GM23338 (cell line): Measurements from ENCODE around the gene HOXA9. TPM values are rescaled to one million over a fixed set of nuclear protein-coding genes. Genes with fewer than 3 reads are reported as not detected.

Experiments
- ATAC-seq: fragments of 200-7000 bp; cut with Tn5 transposase; 3 replicates; pipeline ENCODE4 v1.9.1; 2020
- DNase-seq: peaks from one replicate; pipeline ENCODE4 v3.0.0-alpha.2; 2015; ENCODE audit warnings: low spot score
- H2AFZ ChIP-seq: fragments of 200-600 bp; sonication (generic); 2 replicates; pipeline ENCODE4 v1.8.0; 2016; ENCODE audit warnings: antibody characterized with exemption, mild to moderate bottlenecking, moderate library complexity
- H3F3A ChIP-seq: fragments of 200-600 bp; sonication (generic); replicated peaks from 2 replicates; pipeline ENCODE4 v1.8.0; 2017; ENCODE audit warnings: antibody characterized with exemption, mixed run types, low read depth
- H3K27ac ChIP-seq: fragments of 200-600 bp; sonication (generic); 2 replicates; pipeline ENCODE4 v1.6.1; 2016; ENCODE audit warnings: low read depth
- H3K27me3 ChIP-seq: fragments of 200-600 bp; sonication (generic); 2 replicates; pipeline ENCODE4 v1.8.0; 2016; ENCODE audit warnings: mild to moderate bottlenecking, mixed run types, moderate library complexity; ENCODE audit not compliant: insufficient read depth
- H3K36me3 ChIP-seq: fragments of 200-600 bp; sonication (generic); 2 replicates; pipeline ENCODE4 v1.8.0; 2016; ENCODE audit warnings: mild to moderate bottlenecking; ENCODE audit not compliant: insufficient read depth
- H3K4me1 ChIP-seq: fragments of 200-600 bp; sonication (generic); 2 replicates; pipeline ENCODE4 v1.8.0; 2016; ENCODE audit warnings: mild to moderate bottlenecking, moderate library complexity; ENCODE audit not compliant: insufficient read depth
- H3K4me2 ChIP-seq: fragments of 200-600 bp; sonication (generic); 2 replicates; pipeline ENCODE4 v1.7.1; 2017; ENCODE audit warnings: mixed run types
- H3K4me3 ChIP-seq: fragments of 200-600 bp; sonication (generic); 2 replicates; pipeline ENCODE4 v1.6.1; 2016; ENCODE audit warnings: mixed run types
- H3K79me2 ChIP-seq: fragments of 200-600 bp; sonication (generic); replicated peaks from 2 replicates; pipeline ENCODE4 v1.8.0; 2017; ENCODE audit warnings: mild to moderate bottlenecking; ENCODE audit not compliant: insufficient read depth
- H3K9me2 ChIP-seq: fragments of 200-600 bp; sonication (generic); 2 replicates; pipeline ENCODE4 v1.8.0; 2017; ENCODE audit not compliant: insufficient read depth
- H4K20me1 ChIP-seq: fragments of 200-600 bp; sonication (generic); replicated peaks from 2 replicates; pipeline ENCODE4 v1.8.0; 2017; ENCODE audit warnings: mild to moderate bottlenecking; ENCODE audit not compliant: insufficient read depth
- H3K27ac Mint-ChIP-seq: 2 replicates; pipeline ENCODE4 v1.8.0; 2020; ENCODE audit warnings: inconsistent platforms, mild to moderate bottlenecking, moderate library complexity, mixed read lengths
- H3K27me3 Mint-ChIP-seq: 3 replicates; pipeline ENCODE4 v1.8.0; 2022; ENCODE audit warnings: low read depth, mild to moderate bottlenecking, moderate library complexity, mixed read lengths, inconsistent platforms; ENCODE audit not compliant: insufficient read depth, poor library complexity
- H3K36me3 Mint-ChIP-seq: 3 replicates; pipeline ENCODE4 v1.8.0; 2021; ENCODE audit warnings: low read depth, mild to moderate bottlenecking, inconsistent platforms, moderate library complexity, mixed read lengths
- H3K4me1 Mint-ChIP-seq: 3 replicates; pipeline ENCODE4 v1.8.0; 2020; ENCODE audit warnings: mild to moderate bottlenecking, inconsistent platforms, mixed read lengths
- H3K4me3 Mint-ChIP-seq: 3 replicates; pipeline ENCODE4 v1.8.0; 2021; ENCODE audit warnings: moderate library complexity, mild to moderate bottlenecking, inconsistent platforms, mixed read lengths
- H3K9me3 Mint-ChIP-seq: 3 replicates; pipeline ENCODE4 v1.8.0; 2020; ENCODE audit warnings: moderate library complexity, mild to moderate bottlenecking, inconsistent platforms, mixed read lengths
- CREB1 ChIP-seq: fragments of 250-450 bp; sonication (Bioruptor Pico); IDR thresholded peaks from 2 replicates; pipeline ENCODE4 v1.5.0; 2020; ENCODE audit warnings: low read depth, mild to moderate bottlenecking, moderate library complexity
- CTCF ChIP-seq, 2 experiments: fragments of 200-600 bp in 1 of 2; sonication (generic) in 1 of 2; conservative IDR thresholded peaks; 2 replicates each; pipeline versions ENCODE4 v1.5.1 to v1.6.1; 2016 to 2017; ENCODE audit warnings: antibody characterized with exemption in 2 of 2, low read depth in 2 of 2, mild to moderate bottlenecking in 2 of 2, moderate library complexity in 1 of 2
- ETS1 ChIP-seq: IDR thresholded peaks from 2 replicates; pipeline ENCODE4 v1.6.1; 2016; ENCODE audit warnings: antibody characterized with exemption
- EZH2 ChIP-seq: fragments of 200-600 bp; sonication (generic); IDR thresholded peaks from one replicate; pipeline ENCODE4 v1.8.0; 2017; ENCODE audit warnings: antibody characterized with exemption, mild to moderate bottlenecking, low read depth; ENCODE audit not compliant: unreplicated experiment
- NANOG ChIP-seq: IDR thresholded peaks from 2 replicates; pipeline ENCODE4 v1.6.1; 2016; ENCODE audit warnings: antibody characterized with exemption, borderline replicate concordance
- POLR2AphosphoS5 ChIP-seq: IDR thresholded peaks from 2 replicates; pipeline ENCODE4 v1.6.1; 2016; ENCODE audit warnings: antibody characterized with exemption, low read depth
- STAT1 ChIP-seq: IDR thresholded peaks from one replicate; pipeline ENCODE4 v1.6.1; 2016; ENCODE audit warnings: antibody characterized with exemption; ENCODE audit not compliant: unreplicated experiment
- ZNF114 ChIP-seq: fragments of 250-450 bp; sonication (Bioruptor Pico); IDR thresholded peaks from 2 replicates; pipeline ENCODE4 v1.5.0; 2020; ENCODE audit warnings: mild to moderate bottlenecking, moderate library complexity
- ZNF462 ChIP-seq: fragments of 250-450 bp; sonication (Bioruptor Pico); IDR thresholded peaks from 2 replicates; pipeline ENCODE4 v1.5.0; 2020; ENCODE audit warnings: mild to moderate bottlenecking, moderate library complexity
- polyA plus RNA-seq: library from polyadenylated mRNA; unstranded; fragments of >200 nt; fragmentation: Nextera tagmentation; extraction: Ambion mirVana; gene quantifications from 2 replicates; pipeline ENCODE4 v1.2.1, GENCODE V29; 2016
- total RNA-seq: library from RNA; depleted of rRNA; stranded (reverse); fragments of >200 nt; shearing (Covaris generic); gene quantifications from 2 replicates; pipeline ENCODE4 v1.2.3, GENCODE V29; 2014

HOXA9 gene
- total and polyA plus RNA-seq, 2 experiments from 2014 or later, result not detected

GRCh38 chr7:27197137-27198042, 32.1 kb upstream of the HOXA9 start (continued):
- no peak for TF ChIP-seq ZNF462

GRCh38 chr7:27196287-27196767, 31.0 kb upstream of the HOXA9 start:
- no peak overlapping the region for H3K4me2 ChIP-seq
- no peak overlapping the region for H3K4me3 Mint-ChIP-seq
- H3K79me2 ChIP-seq, result no peaks in the 10 kb centered on the region
- H4K20me1 ChIP-seq, result peaks cover 27% of the 10 kb centered on the region
- H3K4me3 ChIP-seq, result no peak overlapping the region
- peaks cover 16% of the 10 kb centered on the region for H3K4me1 Mint-ChIP-seq
- no peak overlapping the region for H3K27ac ChIP-seq
- no peaks in the 10 kb centered on the region; the same call in 2 of the 3 replicates for H3K9me3 Mint-ChIP-seq
- H3K27me3 Mint-ChIP-seq, result peaks cover 90% of the 10 kb centered on the region
- no peaks in the 10 kb centered on the region for H3K36me3 ChIP-seq
- ATAC-seq (no peak), DNase-seq (peak; percentile 87)
- peaks cover 98% of the 10 kb centered on the region for H3K27me3 ChIP-seq
- H3K36me3 Mint-ChIP-seq, result no peaks in the 10 kb centered on the region
- H3K27ac Mint-ChIP-seq, result no peak overlapping the region
- H3K9me2 ChIP-seq, result no peaks in the 10 kb centered on the region
- no peak overlapping the region for H2AFZ ChIP-seq
- H3K4me1 ChIP-seq, result peaks cover 24% of the 10 kb centered on the region
- H3F3A ChIP-seq, result peaks cover 29% of the 10 kb centered on the region
- TF ChIP-seq ZNF114 (CRISPR knock-in tag), result no peak
- TF ChIP-seq CREB1 (CRISPR knock-in tag), result no peak
- no peak for TF ChIP-seq POLR2AphosphoS5
- TF ChIP-seq ETS1, result no peak
- no peak for TF ChIP-seq NANOG
- no peak for TF ChIP-seq STAT1
- TF ChIP-seq EZH2, result peak; percentile 67
- TF ChIP-seq CTCF (conservative IDR thresholded peaks at IDR 0.05; ENCODE audit: low read depth in 2 of 2), result peak; percentile 90 to 97
